PC-3 (cell line): Measurements from ENCODE around the gene OR10R2.

ENCODE experiments used
- EZH2 ChIP-seq: fragments of 300-600 bp; sonication (generic); IDR thresholded peaks from one replicate; pipeline ENCODE4 v1.6.1; 2017; ENCODE audit warnings: antibody characterized with exemption, mild to moderate bottlenecking, low read length; ENCODE audit not compliant: unreplicated experiment
- TF ChIP-seq, protein P1 (sequence below): fragments of 300-600 bp; sonication (generic); conservative IDR thresholded peaks from 2 replicates; pipeline ENCODE4 v1.5.1; 2017; ENCODE audit warnings: antibody characterized with exemption, low read depth, mild to moderate bottlenecking, low read length

- TF ChIP-seq, protein P1, sequence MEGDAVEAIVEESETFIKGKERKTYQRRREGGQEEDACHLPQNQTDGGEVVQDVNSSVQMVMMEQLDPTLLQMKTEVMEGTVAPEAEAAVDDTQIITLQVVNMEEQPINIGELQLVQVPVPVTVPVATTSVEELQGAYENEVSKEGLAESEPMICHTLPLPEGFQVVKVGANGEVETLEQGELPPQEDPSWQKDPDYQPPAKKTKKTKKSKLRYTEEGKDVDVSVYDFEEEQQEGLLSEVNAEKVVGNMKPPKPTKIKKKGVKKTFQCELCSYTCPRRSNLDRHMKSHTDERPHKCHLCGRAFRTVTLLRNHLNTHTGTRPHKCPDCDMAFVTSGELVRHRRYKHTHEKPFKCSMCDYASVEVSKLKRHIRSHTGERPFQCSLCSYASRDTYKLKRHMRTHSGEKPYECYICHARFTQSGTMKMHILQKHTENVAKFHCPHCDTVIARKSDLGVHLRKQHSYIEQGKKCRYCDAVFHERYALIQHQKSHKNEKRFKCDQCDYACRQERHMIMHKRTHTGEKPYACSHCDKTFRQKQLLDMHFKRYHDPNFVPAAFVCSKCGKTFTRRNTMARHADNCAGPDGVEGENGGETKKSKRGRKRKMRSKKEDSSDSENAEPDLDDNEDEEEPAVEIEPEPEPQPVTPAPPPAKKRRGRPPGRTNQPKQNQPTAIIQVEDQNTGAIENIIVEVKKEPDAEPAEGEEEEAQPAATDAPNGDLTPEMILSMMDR: no peak
- no peak for TF ChIP-seq EZH2
Measured at GRCh38 chr1:158516966-158517365, 44.9 kb downstream of the OR10R2 start.
